Fibroblast of the aortic adventitia (primary cell): Measurements from ENCODE around the gene GOSR2. TPM values are rescaled to one million over a fixed set of nuclear protein-coding genes. Genes with fewer than 3 reads are reported as not detected.

Experiments used
- DNase-seq: peaks from one replicate; pipeline ENCODE4 v3.0.0-alpha.2; 2010; ENCODE audit warnings: low read depth
- H3K4me3 ChIP-seq: 2 replicates; pipeline ENCODE4 v1.5.1; 2011; ENCODE audit warnings: low read depth, mild to moderate bottlenecking, control low read depth, low read length, moderate library complexity
- CTCF ChIP-seq: IDR thresholded peaks from 2 replicates; pipeline ENCODE4 v1.5.1; 2011; ENCODE audit warnings: mild to moderate bottlenecking, low read length, control low read depth, inconsistent platforms; ENCODE audit not compliant: insufficient read depth
- total RNA-seq: library from RNA; depleted of rRNA; stranded (reverse); fragments of >200 nt; gene quantifications from 2 replicates; pipeline ENCODE4 v1.2.3, GENCODE V29; 2012; ENCODE audit warnings: low replicate concordance

The GOSR2 gene
- total RNA-seq, 1 donor, result 49.3 TPM

GRCh38 chr17:46898364-46898763 is 24.6 kb upstream of the GOSR2 start:
- DNase-seq, result no peak
- H3K4me3 ChIP-seq, result no peak overlapping the region
- no peak for TF ChIP-seq CTCF

- DNase-seq, result no peak
- TF ChIP-seq CTCF, result no peak
- H3K4me3 ChIP-seq, result no peak overlapping the region
These were observed 24.1 kb upstream of the GOSR2 start for GRCh38 chr17:46898860-46899259.

- no peak for TF ChIP-seq CTCF
- DNase-seq, result no peak
- H3K4me3 ChIP-seq, result no peak overlapping the region
These were observed 21.7 kb upstream of the GOSR2 start for GRCh38 chr17:46901291-46901690.

GRCh38 chr17:46903762-46904672 is 18.9 kb upstream of the GOSR2 start:
- TF ChIP-seq CTCF, result no peak
- no peak overlapping the region for H3K4me3 ChIP-seq
- no peak for DNase-seq

- TF ChIP-seq CTCF, result no peak
- DNase-seq, result no peak
- H3K4me3 ChIP-seq, result no peak overlapping the region
These were observed 14.8 kb upstream of the GOSR2 start for GRCh38 chr17:46908068-46908737.

GRCh38 chr17:46910179-46910927 is 12.6 kb upstream of the GOSR2 start:
- no peak for DNase-seq
- no peak for TF ChIP-seq CTCF
- H3K4me3 ChIP-seq, result no peak overlapping the region
